Vagina (tissue), 2 donors: Measurements from ENCODE around the gene TWNK.

Source experiments
- CTCF ChIP-seq, 3 experiments: fragments of 450-650 bp in 2 of 3; fragments of 200-600 bp in 1 of 3; sonication (generic) in 1 of 3; IDR thresholded peaks; one replicate each; pipeline ENCODE4 v1.5.1; 2017 to 2019; ENCODE audit warnings: antibody characterized with exemption in 3 of 3, mild to moderate bottlenecking in 2 of 3, moderate library complexity in 2 of 3
- POLR2A ChIP-seq, 2 donors: fragments of 450-650 bp; IDR thresholded peaks; one replicate each; pipeline ENCODE4 v1.6.1; 2017; ENCODE audit warnings: antibody characterized with exemption in 2 of 2, mild to moderate bottlenecking in 2 of 2, moderate library complexity in 2 of 2
- POLR2AphosphoS5 ChIP-seq, 2 donors: sonication (generic); formaldehyde crosslinking; IDR thresholded peaks; one replicate each; pipeline ENCODE4 v1.9.0; 2017; ENCODE audit warnings: antibody characterized with exemption in 2 of 2, mild to moderate bottlenecking in 2 of 2, low read depth in 1 of 2; ENCODE audit not compliant: insufficient read depth in 1 of 2

GRCh38 chr10:100942229-100942628 lies 45.1 kb upstream of the TWNK start:
- TF ChIP-seq CTCF (IDR thresholded peaks at IDR 0.05) (no peak), POLR2A (IDR thresholded peaks at IDR 0.05) (no peak), POLR2AphosphoS5 (IDR thresholded peaks at IDR 0.05; ENCODE audit: insufficient read depth in 1 of 2, low read depth in 1 of 2) (no peak)
